ENCODE measurements around the gene NDRG2. TPM values are rescaled to one million over a fixed set of nuclear protein-coding genes. Genes with fewer than 3 reads are reported as not detected.
A peak's percentile ranks its signal among the peaks of the same experiment; 100 is the strongest.

NDRG2 gene
- total and polyA plus RNA-seq, 9 donors = 355 to 703 (median 433) TPM

DNA sequence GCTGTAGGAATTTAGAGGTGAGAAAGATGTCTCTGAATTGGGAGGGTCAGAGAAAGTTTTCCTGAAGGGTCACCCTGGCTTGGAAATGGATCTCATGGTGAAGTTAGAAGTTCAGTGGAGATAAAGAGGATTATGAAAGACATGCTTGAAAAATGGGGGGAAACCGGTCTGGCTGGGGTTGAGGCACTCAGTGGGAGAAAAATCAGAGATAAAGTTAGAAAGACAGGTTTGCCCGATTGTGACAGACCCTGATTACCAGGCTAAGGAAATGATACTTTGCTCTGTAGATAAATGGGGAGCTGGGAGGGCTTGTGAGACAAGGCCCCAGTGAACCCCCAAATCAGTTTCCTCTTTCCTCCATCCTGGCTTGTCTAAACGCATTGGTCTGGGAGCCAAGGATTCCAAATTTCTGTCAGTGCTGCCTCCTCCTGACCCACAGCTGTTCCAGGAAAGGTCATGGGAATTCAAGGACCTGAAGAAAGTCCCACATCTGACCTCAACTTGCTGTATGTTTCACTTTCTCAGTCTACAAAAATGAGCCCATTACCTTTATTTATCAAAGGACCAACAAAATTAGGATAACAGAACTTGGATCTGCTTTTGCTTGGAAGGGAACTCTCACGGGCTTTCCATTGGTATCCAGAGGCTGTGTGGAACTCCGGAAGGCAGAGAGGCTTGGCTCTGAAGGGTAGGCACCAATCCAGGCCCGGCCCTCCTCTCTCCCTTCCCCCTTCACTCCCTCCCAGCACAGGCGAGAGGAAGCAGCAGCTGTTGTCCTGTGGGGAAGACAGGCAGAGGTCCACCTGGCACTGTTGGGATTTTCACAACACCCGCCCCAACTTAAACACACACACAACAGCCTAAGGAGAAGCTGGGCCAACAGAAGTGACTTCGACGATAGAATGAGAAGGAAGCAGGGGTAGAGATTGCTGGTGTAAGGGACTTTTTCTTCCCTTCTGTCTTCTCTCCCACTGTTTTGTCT, 13.9 kb upstream of the NDRG2 start:
- TF ChIP-seq, protein P1, sequence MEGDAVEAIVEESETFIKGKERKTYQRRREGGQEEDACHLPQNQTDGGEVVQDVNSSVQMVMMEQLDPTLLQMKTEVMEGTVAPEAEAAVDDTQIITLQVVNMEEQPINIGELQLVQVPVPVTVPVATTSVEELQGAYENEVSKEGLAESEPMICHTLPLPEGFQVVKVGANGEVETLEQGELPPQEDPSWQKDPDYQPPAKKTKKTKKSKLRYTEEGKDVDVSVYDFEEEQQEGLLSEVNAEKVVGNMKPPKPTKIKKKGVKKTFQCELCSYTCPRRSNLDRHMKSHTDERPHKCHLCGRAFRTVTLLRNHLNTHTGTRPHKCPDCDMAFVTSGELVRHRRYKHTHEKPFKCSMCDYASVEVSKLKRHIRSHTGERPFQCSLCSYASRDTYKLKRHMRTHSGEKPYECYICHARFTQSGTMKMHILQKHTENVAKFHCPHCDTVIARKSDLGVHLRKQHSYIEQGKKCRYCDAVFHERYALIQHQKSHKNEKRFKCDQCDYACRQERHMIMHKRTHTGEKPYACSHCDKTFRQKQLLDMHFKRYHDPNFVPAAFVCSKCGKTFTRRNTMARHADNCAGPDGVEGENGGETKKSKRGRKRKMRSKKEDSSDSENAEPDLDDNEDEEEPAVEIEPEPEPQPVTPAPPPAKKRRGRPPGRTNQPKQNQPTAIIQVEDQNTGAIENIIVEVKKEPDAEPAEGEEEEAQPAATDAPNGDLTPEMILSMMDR (IDR thresholded peaks at IDR 0.05) = no peak
- TF ChIP-seq POLR2A (IDR thresholded peaks at IDR 0.05) (no peak), EP300 (IDR thresholded peaks at IDR 0.05) (no peak)
- Histone ChIP-seq H3K4me3 (no peak overlapping the region), H3K27ac (peak overlapping the region; percentile 25 to 55), H3K4me1 (ENCODE audit: insufficient read depth) (peaks cover 19% of the 10 kb centered on the region), H3K27me3 (no peaks in the 10 kb centered on the region), H3K9me3 (no peaks in the 10 kb centered on the region), H3K36me3 (no peaks in the 10 kb centered on the region)
- intact Hi-C loops (cut with DNase I) = loop anchor here in 2 of 4 donors (2.0 kb wide), 2 partner anchors 16 to 24 kb away; no protein-coding TSS in a partner anchor
- 4 to 6% (median 5%) methylated on average over 10 of the region's 10 CpGs for WGBS, 3 donors
- peak; percentile 88 to 93 (median 91) for DNase-seq

DNA sequence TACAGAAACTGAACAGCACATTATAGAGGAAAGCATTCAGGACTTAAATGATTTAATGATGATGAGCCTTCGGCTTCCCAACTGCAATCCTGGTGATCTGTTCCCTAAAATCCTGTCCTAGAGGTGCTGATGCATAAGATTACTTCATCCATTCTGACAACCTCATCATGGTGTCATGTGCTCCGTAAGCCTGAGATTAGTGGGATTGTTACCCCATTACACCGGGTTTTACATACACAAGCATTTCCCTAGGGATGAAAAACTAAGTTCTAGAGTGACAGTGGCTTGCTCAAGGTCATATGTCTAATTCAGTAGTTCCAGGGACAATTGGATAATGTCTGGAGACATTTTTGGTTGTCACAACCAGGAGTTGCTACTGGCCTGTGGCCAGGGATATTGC, 12.3 kb upstream of the NDRG2 start:
- H3K27ac ChIP-seq = no peak overlapping the region
- no peaks in the 10 kb centered on the region for H3K9me3 ChIP-seq
- TF ChIP-seq, protein P1 (IDR thresholded peaks at IDR 0.05) = no peak
- TF ChIP-seq POLR2A (IDR thresholded peaks at IDR 0.05) (no peak), EP300 (IDR thresholded peaks at IDR 0.05) (no peak)
- no peaks in the 10 kb centered on the region for H3K36me3 ChIP-seq
- intact Hi-C loops (cut with DNase I) = no loop called here
- no peak for DNase-seq
- no peak overlapping the region for H3K4me3 ChIP-seq
- H3K4me1 ChIP-seq (ENCODE audit: insufficient read depth) = peaks cover 23% of the 10 kb centered on the region
- H3K27me3 ChIP-seq = no peaks in the 10 kb centered on the region
- WGBS, 3 donors = 79 to 86% (median 81%) methylated on average over 3 of the region's 3 CpGs

- no peak overlapping the region for H3K4me3 ChIP-seq
- no peak for DNase-seq
- H3K9me3 ChIP-seq = no peaks in the 10 kb centered on the region
- H3K36me3 ChIP-seq = no peaks in the 10 kb centered on the region
- no peaks in the 10 kb centered on the region for H3K27me3 ChIP-seq
- WGBS, 3 donors = 95 to 98% (median 95%) methylated on average over 7 of the region's 7 CpGs
- no peak overlapping the region for H3K27ac ChIP-seq
- peaks cover 24% of the 10 kb centered on the region for H3K4me1 ChIP-seq (ENCODE audit: insufficient read depth)
- intact Hi-C loops (cut with DNase I) = no loop called here
- no peak for TF ChIP-seq EP300 (IDR thresholded peaks at IDR 0.05)
- TF ChIP-seq, protein P1 (IDR thresholded peaks at IDR 0.05) = no peak
- no peak for TF ChIP-seq POLR2A (IDR thresholded peaks at IDR 0.05)
Measured at GRCh38 chr14:21036751-21037150, 11.9 kb upstream of the NDRG2 start.

DNA sequence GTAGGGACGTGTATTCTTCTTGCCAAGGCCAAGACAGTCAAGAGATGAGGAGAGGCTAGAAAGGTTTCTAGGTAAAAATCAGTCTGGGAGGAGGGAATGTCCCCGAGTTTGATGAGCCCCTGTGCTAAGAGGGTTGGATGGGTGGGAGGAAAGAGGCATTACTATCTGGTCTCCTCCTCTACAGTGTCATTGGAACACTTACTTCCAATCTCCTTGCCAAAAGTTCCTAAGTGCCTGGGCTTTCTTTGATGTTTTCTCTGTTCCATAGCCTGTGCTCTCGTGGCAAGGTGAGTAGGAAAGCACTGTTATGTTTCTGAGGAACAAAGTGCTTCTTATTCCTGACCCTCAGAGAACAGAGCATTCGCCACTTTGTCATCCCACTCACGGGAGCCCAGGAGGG, 9.8 kb upstream of the NDRG2 start, which contains the start of gene RNASE13:
RNASE13 (minus strand) TSS at position 101 of the 400 bp plus-strand sequence. CDS start 519 bp downstream, outside the sequence.
- intact Hi-C loops (cut with DNase I) = no loop called here
- TF ChIP-seq POLR2A (IDR thresholded peaks at IDR 0.05) (no peak), EP300 (IDR thresholded peaks at IDR 0.05) (no peak)
- TF ChIP-seq, protein P1 (IDR thresholded peaks at IDR 0.05) = no peak
- no peaks in the 10 kb centered on the region for H3K27me3 ChIP-seq
- no peaks in the 10 kb centered on the region for H3K9me3 ChIP-seq
- no peak for DNase-seq
- no peaks in the 10 kb centered on the region for H3K36me3 ChIP-seq
- peaks cover 25% of the 10 kb centered on the region for H3K4me1 ChIP-seq (ENCODE audit: insufficient read depth)
- WGBS, 3 donors = 32 to 39% (median 37%) methylated on average over 5 of the region's 5 CpGs
- peak within 1 kb of the TSS in 1 of 2 donors; percentile 44 for H3K27ac ChIP-seq
- H3K4me3 ChIP-seq = no peak within 1 kb of the TSS

Measured in ovary (tissue), 9 donors.